Neuronal stem cell (in vitro differentiated cells): Measurements from ENCODE around the gene DCDC1.
A peak's percentile ranks its signal among the peaks of the same experiment; 100 is the strongest.

ENCODE experiments used
- DNase-seq: peaks from one replicate; pipeline ENCODE4 v3.0.0-alpha.2; 2013; ENCODE audit warnings: low spot score
- H2AFZ ChIP-seq: one replicate; pipeline ENCODE4 v1.6.1; 2013; ENCODE audit warnings: mild to moderate bottlenecking, low read length, inconsistent platforms
- H2AK5ac ChIP-seq: 2 replicates; pipeline ENCODE4 v1.6.1; 2013; ENCODE audit warnings: low read depth, mild to moderate bottlenecking, inconsistent platforms, low read length, moderate library complexity, mixed read lengths
- H2BK120ac ChIP-seq: 2 replicates; pipeline ENCODE4 v1.6.1; 2013; ENCODE audit warnings: low read depth, mild to moderate bottlenecking, inconsistent platforms, low read length, moderate library complexity, mixed read lengths
- H2BK12ac ChIP-seq: one replicate; pipeline ENCODE4 v1.6.1; 2013; ENCODE audit warnings: low read length, inconsistent platforms
- H2BK15ac ChIP-seq: 2 replicates; pipeline ENCODE4 v1.6.1; 2013; ENCODE audit warnings: mild to moderate bottlenecking, low read length, inconsistent platforms, mixed read lengths
- H2BK5ac ChIP-seq: one replicate; pipeline ENCODE4 v1.6.1; 2013; ENCODE audit warnings: inconsistent platforms, mild to moderate bottlenecking, low read length, moderate library complexity
- H3K14ac ChIP-seq: one replicate; pipeline ENCODE4 v1.6.1; 2013; ENCODE audit warnings: low read length, inconsistent platforms
- H3K18ac ChIP-seq: 2 replicates; pipeline ENCODE4 v1.6.1; 2013; ENCODE audit warnings: low read length, inconsistent platforms
- H3K23ac ChIP-seq: 2 replicates; pipeline ENCODE4 v1.6.1; 2013; ENCODE audit warnings: low read depth, mild to moderate bottlenecking, mixed read lengths, low read length, inconsistent platforms; ENCODE audit not compliant: poor library complexity
- H3K27ac ChIP-seq: replicated peaks from 3 replicates; pipeline ENCODE4 v1.5.1; 2013; ENCODE audit warnings: low read length, inconsistent platforms
- H3K27me3 ChIP-seq, 3 experiments: 2 replicates each; pipeline ENCODE4 v1.6.1; 2013; ENCODE audit warnings: low read length in 3 of 3, mild to moderate bottlenecking in 2 of 3, inconsistent platforms in 1 of 3, low read depth in 1 of 3, mixed read lengths in 1 of 3, moderate library complexity in 1 of 3; ENCODE audit not compliant: control insufficient read depth in 3 of 3, insufficient read depth in 3 of 3
- H3K36me3 ChIP-seq, 2 donors: replicated peaks in 1 of 2; 2 replicates each; pipeline ENCODE4 v1.6.1; 2013; ENCODE audit warnings: low read length in 2 of 2; ENCODE audit not compliant: control insufficient read depth in 2 of 2, insufficient read depth in 2 of 2
- H3K4ac ChIP-seq: 2 replicates; pipeline ENCODE4 v1.6.1; 2013; ENCODE audit warnings: inconsistent platforms, mild to moderate bottlenecking, low read length, moderate library complexity
- H3K4me1 ChIP-seq, 2 donors: 1 replicate in 1 of 2; 2 replicates in 1 of 2; pipeline ENCODE4 v1.6.1; 2013; ENCODE audit warnings: low read length in 2 of 2, low read depth in 1 of 2; ENCODE audit not compliant: control insufficient read depth in 2 of 2, insufficient read depth in 1 of 2
- H3K4me2 ChIP-seq: one replicate; pipeline ENCODE4 v1.6.1; 2013; ENCODE audit warnings: mild to moderate bottlenecking, low read length, inconsistent platforms; ENCODE audit not compliant: insufficient read depth, poor library complexity, severe bottlenecking
- H3K4me3 ChIP-seq, 2 donors: 2 replicates each; pipeline ENCODE4 v1.5.1; 2013; ENCODE audit warnings: low read length in 2 of 2, mild to moderate bottlenecking in 2 of 2, inconsistent platforms in 1 of 2, moderate library complexity in 1 of 2
- H3K79me1 ChIP-seq: one replicate; pipeline ENCODE4 v1.6.1; 2013; ENCODE audit warnings: low read depth, mild to moderate bottlenecking, inconsistent platforms, low read length, moderate library complexity
- H3K9ac ChIP-seq: one replicate; pipeline ENCODE4 v1.6.1; 2013; ENCODE audit warnings: mild to moderate bottlenecking, low read depth, low read length, inconsistent platforms; ENCODE audit not compliant: poor library complexity
- H3K9me3 ChIP-seq, 2 donors: replicated peaks in 1 of 2; 2 replicates each; pipeline versions ENCODE3 to v1.6.1; 2013; ENCODE audit warnings: low read length in 2 of 2, mild to moderate bottlenecking in 2 of 2, inconsistent platforms in 1 of 2, low read depth in 1 of 2, mixed read lengths in 1 of 2, moderate library complexity in 1 of 2; ENCODE audit not compliant: control insufficient read depth in 2 of 2, insufficient read depth in 1 of 2
- H4K8ac ChIP-seq: one replicate; pipeline ENCODE4 v1.6.1; 2013; ENCODE audit warnings: low read depth, mild to moderate bottlenecking, inconsistent platforms, low read length, moderate library complexity
- H4K91ac ChIP-seq: one replicate; pipeline ENCODE4 v1.6.1; 2013; ENCODE audit warnings: low read length, low read depth, mild to moderate bottlenecking, inconsistent platforms; ENCODE audit not compliant: poor library complexity
- WGBS, 2 donors: extraction: QIAGEN DNeasy Blood & Tissue Kit; methylation state at CpG; one replicate each; pipeline ENCODE4 v1.1.7; 2013; ENCODE audit warnings: missing lambda C conversion rate in 2 of 2, mixed read lengths in 1 of 2; ENCODE audit not compliant: insufficient read length in 2 of 2, insufficient replicate concordance in 1 of 2; ENCODE audit errors: extremely low coverage in 2 of 2; 5-methylcytosine and 5-hydroxymethylcytosine counted together

Gene DCDC1

DNA sequence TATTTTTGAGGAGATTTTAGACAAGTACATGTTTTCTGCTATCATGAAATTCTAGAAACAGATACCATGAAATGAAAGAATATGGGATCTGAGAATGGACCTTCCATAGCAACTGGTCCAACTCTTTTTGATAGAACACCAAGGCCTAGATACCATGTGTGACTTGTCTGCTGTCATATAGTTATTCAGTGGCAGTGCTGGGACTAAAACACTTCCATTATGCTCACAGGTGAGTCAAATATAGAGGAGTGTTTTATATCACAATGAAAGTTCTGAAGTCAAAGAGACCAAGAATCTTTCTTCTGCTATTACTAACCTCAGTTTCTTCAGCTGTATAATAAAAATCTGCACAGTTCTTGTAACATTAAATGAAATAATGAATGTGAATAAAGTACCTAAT, 276.9 kb downstream of the DCDC1 start:
- Histone ChIP-seq H3K4me3 (no peak overlapping the region), H3K36me3 (no peaks in the 10 kb centered on the region), H2BK5ac (no peak overlapping the region), H2BK12ac (no peak overlapping the region), H3K4ac (no peak overlapping the region), H3K23ac (no peak overlapping the region), H3K14ac (no peak overlapping the region), H3K18ac (no peak overlapping the region), H2AK5ac (no peak overlapping the region), H3K27me3 (no peaks in the 10 kb centered on the region), H2BK120ac (no peak overlapping the region), H2BK15ac (no peak overlapping the region), H4K91ac (no peak overlapping the region), H2AFZ (no peak overlapping the region), H3K27ac (no peak overlapping the region), H3K4me1 (peaks cover 0 to 1% of the 10 kb centered on the region in 2 donors), H3K9me3 (peaks cover 8 to 21% of the 10 kb centered on the region in 2 donors), H3K4me2 (no peak overlapping the region), H3K79me1 (no peaks in the 10 kb centered on the region), H3K9ac (no peak overlapping the region), H4K8ac (no peak overlapping the region)
- no peak for DNase-seq

DNA sequence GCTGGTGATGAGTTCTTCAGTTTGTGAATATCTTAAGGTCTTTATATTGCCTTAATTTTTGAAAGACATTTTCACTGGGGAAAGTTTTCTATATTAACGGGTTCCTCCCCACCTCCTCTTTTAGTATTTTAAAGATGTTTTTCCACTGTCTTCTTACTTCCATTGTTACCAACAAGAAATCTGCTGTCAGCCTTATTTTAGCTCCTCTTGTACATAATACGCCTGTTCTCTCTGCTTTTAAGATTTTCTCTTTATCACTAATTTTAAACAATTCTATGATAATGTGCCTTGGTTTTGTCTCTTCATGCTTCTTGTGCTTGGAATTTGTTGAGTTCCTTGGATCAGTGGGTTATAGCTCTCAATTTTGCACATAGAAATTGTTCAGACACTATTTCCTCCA, 280.4 kb downstream of the DCDC1 start:
- no peak overlapping the region for H2AFZ ChIP-seq
- H3K27ac ChIP-seq = no peak overlapping the region
- H4K91ac ChIP-seq = no peak overlapping the region
- H2BK12ac ChIP-seq = no peak overlapping the region
- H3K36me3 ChIP-seq = no peaks in the 10 kb centered on the region
- no peak overlapping the region for H3K18ac ChIP-seq
- H2BK15ac ChIP-seq = no peak overlapping the region
- no peak overlapping the region for H3K4ac ChIP-seq
- H3K4me2 ChIP-seq = no peak overlapping the region
- H3K79me1 ChIP-seq = no peaks in the 10 kb centered on the region
- H3K14ac ChIP-seq = no peak overlapping the region
- peaks cover 8 to 21% of the 10 kb centered on the region in 2 donors for H3K9me3 ChIP-seq
- no peak for DNase-seq
- H4K8ac ChIP-seq = no peak overlapping the region
- no peak overlapping the region for H2BK5ac ChIP-seq
- no peak overlapping the region for H3K4me3 ChIP-seq
- no peak overlapping the region for H3K9ac ChIP-seq
- no peak overlapping the region for H2AK5ac ChIP-seq
- no CpG with 5 or more reads among the region's 2 CpGs for WGBS, 2 donors
- H3K23ac ChIP-seq = no peak overlapping the region
- no peaks in the 10 kb centered on the region for H3K27me3 ChIP-seq
- no peaks in the 10 kb centered on the region for H3K4me1 ChIP-seq
- H2BK120ac ChIP-seq = no peak overlapping the region

DNA sequence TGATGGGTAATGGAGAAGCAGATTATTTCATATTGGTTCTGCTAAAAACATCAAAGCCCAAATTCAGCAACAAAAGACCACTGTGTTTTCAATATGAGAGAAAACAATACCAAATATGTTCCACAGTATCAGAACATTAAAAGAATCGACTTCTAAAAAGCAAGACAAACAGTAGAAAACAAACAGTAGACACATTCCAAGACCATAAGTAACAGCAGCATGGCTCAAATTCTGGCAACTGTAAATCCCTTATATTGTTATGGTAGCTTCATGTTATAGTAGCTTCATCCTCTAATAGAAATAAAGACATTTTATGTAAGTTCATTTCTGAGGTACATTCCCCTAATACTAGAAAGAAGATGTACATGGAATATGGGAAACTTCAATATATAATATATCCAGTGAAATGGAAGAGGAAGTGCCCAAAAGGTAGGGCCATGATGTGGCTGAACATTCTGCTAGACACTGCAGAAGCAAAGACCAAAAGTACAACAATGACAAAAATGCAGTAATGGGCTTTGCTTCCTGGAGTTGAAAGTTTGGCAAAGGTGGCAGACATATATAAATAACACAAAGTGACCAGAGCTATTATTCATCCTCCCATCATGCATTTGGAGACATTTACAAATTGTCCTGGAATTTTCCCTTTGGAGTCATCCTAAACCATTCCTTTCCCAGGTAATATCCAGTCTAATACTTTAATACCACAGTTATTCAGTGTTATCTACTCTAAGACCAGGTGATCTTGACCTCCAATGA, 299.9 kb downstream of the DCDC1 start:
- H3K27ac ChIP-seq = no peak overlapping the region
- no peak overlapping the region for H3K4me3 ChIP-seq
- no peak overlapping the region for H3K4me2 ChIP-seq
- H2BK120ac ChIP-seq = no peak overlapping the region
- H3K27me3 ChIP-seq = no peaks in the 10 kb centered on the region
- no peak overlapping the region for H2AFZ ChIP-seq
- H3K79me1 ChIP-seq = no peaks in the 10 kb centered on the region
- no peak for DNase-seq
- H2AK5ac ChIP-seq = no peak overlapping the region
- no peak overlapping the region for H3K14ac ChIP-seq
- no peak overlapping the region for H3K18ac ChIP-seq
- H4K91ac ChIP-seq = no peak overlapping the region
- H3K4me1 ChIP-seq = peaks cover 3 to 6% of the 10 kb centered on the region in 2 donors
- WGBS, 2 donors = no CpG with 5 or more reads among the region's 1 CpG
- H3K23ac ChIP-seq = no peak overlapping the region
- H2BK12ac ChIP-seq = no peak overlapping the region
- no peak overlapping the region for H3K9ac ChIP-seq
- no peak overlapping the region for H4K8ac ChIP-seq
- H3K4ac ChIP-seq = no peak overlapping the region
- no peaks in the 10 kb centered on the region for H3K36me3 ChIP-seq
- H2BK15ac ChIP-seq = no peak overlapping the region
- no peak overlapping the region for H2BK5ac ChIP-seq
- no peaks in the 10 kb centered on the region for H3K9me3 ChIP-seq

- Histone ChIP-seq H2BK15ac (no peak overlapping the region), H3K4ac (no peak overlapping the region), H2BK120ac (no peak overlapping the region), H2BK5ac (no peak overlapping the region), H2BK12ac (no peak overlapping the region), H3K4me2 (no peak overlapping the region), H3K4me1 (peaks cover 10 to 28% of the 10 kb centered on the region in 2 donors), H3K36me3 (no peaks in the 10 kb centered on the region), H2AFZ (no peak overlapping the region), H3K9me3 (no peaks in the 10 kb centered on the region), H2AK5ac (no peak overlapping the region), H3K23ac (no peak overlapping the region), H3K18ac (no peak overlapping the region), H3K27me3 (no peaks in the 10 kb centered on the region), H3K4me3 (no peak overlapping the region), H3K9ac (no peak overlapping the region), H4K8ac (no peak overlapping the region), H3K79me1 (no peaks in the 10 kb centered on the region), H3K27ac (no peak overlapping the region), H4K91ac (no peak overlapping the region), H3K14ac (no peak overlapping the region)
- WGBS, 2 donors = no CpG with 5 or more reads among the region's 2 CpGs
- peak; percentile 44 for DNase-seq
Observed at GRCh38 chr11:31060880-31061279, 308.7 kb downstream of the DCDC1 start.
